H1 (cell line): ENCODE results near the gene CCDC59.

Experiments
- CHD2 ChIP-seq: IDR thresholded peaks from 2 replicates; pipeline ENCODE4 v1.6.1; 2012; ENCODE audit warnings: low read length, improper control_type of control experiment
- POLR2A ChIP-seq, 2 experiments: IDR thresholded peaks; 1 replicate in 1 of 2; 2 replicates in 1 of 2; pipeline ENCODE4 v1.6.1; 2011; ENCODE audit warnings: low read depth in 2 of 2, low read length in 2 of 2, mild to moderate bottlenecking in 2 of 2; ENCODE audit errors: control extremely low read depth in 1 of 2
- POU5F1 ChIP-seq: IDR thresholded peaks from 2 replicates; pipeline ENCODE4 v1.6.1; 2011; ENCODE audit warnings: low read depth, mild to moderate bottlenecking, low read length, moderate library complexity
- RAD21 ChIP-seq, 2 experiments: IDR thresholded peaks in 1 of 2; conservative IDR thresholded peaks in 1 of 2; 2 replicates each; pipeline ENCODE4 v1.6.1; 2011; ENCODE audit warnings: low read depth in 2 of 2, low read length in 2 of 2, improper control_type of control experiment in 1 of 2, inconsistent platforms in 1 of 2, mild to moderate bottlenecking in 1 of 2, moderate library complexity in 1 of 2
- RNF2 ChIP-seq: fragments of 200-900, 300-1000 bp; sonication (generic); IDR thresholded peaks from 2 replicates; pipeline ENCODE4 v1.7.1; 2016; ENCODE audit warnings: borderline replicate concordance, low read depth, mild to moderate bottlenecking, antibody characterized with exemption, low read length; ENCODE audit not compliant: poor library complexity, severe bottlenecking; ENCODE audit errors: missing control alignments
- YY1 ChIP-seq: IDR thresholded peaks from 2 replicates; pipeline ENCODE4 v1.6.1; 2011; ENCODE audit warnings: low read depth, mild to moderate bottlenecking, low read length
- TF ChIP-seq, protein P1 (sequence below), 3 experiments: IDR thresholded peaks; 1 replicate in 2 of 3; 2 replicates in 1 of 3; pipeline versions ENCODE4 v1.5.1 to v1.6.1; 2011; ENCODE audit warnings: low read length in 3 of 3, mild to moderate bottlenecking in 3 of 3, inconsistent platforms in 2 of 3, low read depth in 1 of 3, moderate library complexity in 1 of 3; ENCODE audit not compliant: insufficient read depth in 1 of 3; ENCODE audit errors: control extremely low read depth in 1 of 3
- TF ChIP-seq, protein P2 (sequence below): IDR thresholded peaks from 2 replicates; pipeline ENCODE4 v1.6.1; 2011; ENCODE audit warnings: low read length, improper control_type of control experiment

DNA sequence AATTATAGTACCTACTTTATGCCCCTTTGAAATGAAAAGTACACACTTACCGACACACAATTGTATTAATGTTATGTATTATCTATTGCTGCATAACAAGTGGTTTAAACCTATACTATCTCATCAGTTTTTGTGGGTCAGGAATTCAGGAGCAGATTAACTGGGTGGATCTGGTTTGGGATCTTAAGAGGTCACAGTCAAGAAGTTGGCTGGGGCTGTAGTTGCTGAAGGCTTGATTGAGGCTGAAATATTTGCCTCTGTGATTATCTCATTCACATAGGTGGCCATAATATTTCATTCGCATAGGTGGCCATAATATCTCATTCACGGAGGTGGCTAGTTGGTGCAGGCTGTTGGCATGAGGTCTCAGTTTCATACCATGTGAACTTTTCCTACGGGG is 5.8 kb upstream of the CCDC59 start:
- TF ChIP-seq, protein P1, sequence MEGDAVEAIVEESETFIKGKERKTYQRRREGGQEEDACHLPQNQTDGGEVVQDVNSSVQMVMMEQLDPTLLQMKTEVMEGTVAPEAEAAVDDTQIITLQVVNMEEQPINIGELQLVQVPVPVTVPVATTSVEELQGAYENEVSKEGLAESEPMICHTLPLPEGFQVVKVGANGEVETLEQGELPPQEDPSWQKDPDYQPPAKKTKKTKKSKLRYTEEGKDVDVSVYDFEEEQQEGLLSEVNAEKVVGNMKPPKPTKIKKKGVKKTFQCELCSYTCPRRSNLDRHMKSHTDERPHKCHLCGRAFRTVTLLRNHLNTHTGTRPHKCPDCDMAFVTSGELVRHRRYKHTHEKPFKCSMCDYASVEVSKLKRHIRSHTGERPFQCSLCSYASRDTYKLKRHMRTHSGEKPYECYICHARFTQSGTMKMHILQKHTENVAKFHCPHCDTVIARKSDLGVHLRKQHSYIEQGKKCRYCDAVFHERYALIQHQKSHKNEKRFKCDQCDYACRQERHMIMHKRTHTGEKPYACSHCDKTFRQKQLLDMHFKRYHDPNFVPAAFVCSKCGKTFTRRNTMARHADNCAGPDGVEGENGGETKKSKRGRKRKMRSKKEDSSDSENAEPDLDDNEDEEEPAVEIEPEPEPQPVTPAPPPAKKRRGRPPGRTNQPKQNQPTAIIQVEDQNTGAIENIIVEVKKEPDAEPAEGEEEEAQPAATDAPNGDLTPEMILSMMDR (IDR thresholded peaks at IDR 0.05; ENCODE audit: control extremely low read depth in 1 of 3, insufficient read depth in 1 of 3, low read depth in 1 of 3, low read length in 3 of 3) = no peak
- TF ChIP-seq RNF2 (no peak), RAD21 (IDR thresholded peaks at IDR 0.05 in 1 of 2, conservative IDR thresholded peaks at IDR 0.05 in 1 of 2; ENCODE audit: low read depth in 2 of 2, low read length in 2 of 2) (no peak), POLR2A (IDR thresholded peaks at IDR 0.05; ENCODE audit: control extremely low read depth in 1 of 2, low read depth in 2 of 2, low read length in 2 of 2) (no peak), CHD2 (no peak), YY1 (no peak), POU5F1 (no peak)
- TF ChIP-seq, protein P2, sequence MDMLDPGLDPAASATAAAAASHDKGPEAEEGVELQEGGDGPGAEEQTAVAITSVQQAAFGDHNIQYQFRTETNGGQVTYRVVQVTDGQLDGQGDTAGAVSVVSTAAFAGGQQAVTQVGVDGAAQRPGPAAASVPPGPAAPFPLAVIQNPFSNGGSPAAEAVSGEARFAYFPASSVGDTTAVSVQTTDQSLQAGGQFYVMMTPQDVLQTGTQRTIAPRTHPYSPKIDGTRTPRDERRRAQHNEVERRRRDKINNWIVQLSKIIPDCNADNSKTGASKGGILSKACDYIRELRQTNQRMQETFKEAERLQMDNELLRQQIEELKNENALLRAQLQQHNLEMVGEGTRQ = no peak
